Measurements from ENCODE around the gene SIRPA. TPM values are rescaled to one million over a fixed set of nuclear protein-coding genes. Genes with fewer than 3 reads are reported as not detected.

The SIRPA gene
- total and polyA plus RNA-seq, 2 of the 8 experiments (the other 6 are each of a cell fraction or from before 2014, with no cell fraction given), result 3.9 to 4.3 TPM

DNA sequence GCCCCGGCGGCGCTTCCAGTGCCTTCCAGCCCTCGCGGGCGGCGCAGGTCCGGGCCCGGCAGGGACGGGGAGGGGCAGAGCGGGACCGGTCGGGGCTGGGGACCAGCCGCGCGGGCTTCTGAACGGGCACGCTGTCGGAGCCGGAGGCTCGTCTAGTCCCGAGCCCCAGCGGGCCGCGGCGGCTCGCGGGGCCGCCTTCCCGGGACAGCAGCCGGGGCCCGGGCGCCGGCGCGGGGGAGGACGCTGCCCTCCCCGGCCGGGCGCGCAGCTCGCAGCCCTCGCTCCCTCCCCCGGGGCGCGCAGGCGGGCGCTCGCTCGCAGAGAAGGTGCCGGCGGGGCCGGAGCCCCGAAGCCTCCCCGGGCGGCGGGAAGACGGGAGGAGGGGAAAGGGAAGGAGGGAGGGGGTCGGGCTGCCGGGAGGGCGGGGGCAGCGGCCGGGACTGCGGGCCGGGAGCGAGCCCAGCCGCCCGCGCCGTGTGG is 696 bp upstream of the SIRPA start (continued):
- no peak for TF ChIP-seq TEAD4 (IDR thresholded peaks at IDR 0.05; ENCODE audit: low read depth, low read length)
- no peak for TF ChIP-seq SP1 (IDR thresholded peaks at IDR 0.05; ENCODE audit: low read depth, low read length)
- no peak for TF ChIP-seq BACH1 (IDR thresholded peaks at IDR 0.05; ENCODE audit: low read length)
- no peak for TF ChIP-seq EP300 (IDR thresholded peaks at IDR 0.05; ENCODE audit: borderline replicate concordance in 1 of 2, low read depth in 2 of 2, low read length in 2 of 2)
